Left lung (tissue), 10 donors: Measurements from ENCODE around the gene HORMAD2. TPM values are rescaled to one million over a fixed set of nuclear protein-coding genes. Genes with fewer than 3 reads are reported as not detected.

Experiments used
- ATAC-seq: fragments of 200-7000 bp; cut with Tn5 transposase; one replicate; pipeline ENCODE4 v1.9.1; 2020; ENCODE audit warnings: moderate library complexity
- DNase-seq, 4 donors: peaks; one replicate each; pipeline ENCODE4 v3.0.0-alpha.2; 2013 to 2020
- H3K27ac ChIP-seq, 2 donors: fragments of 200-600 bp; sonication (generic) in 1 of 2; one replicate each; pipeline versions ENCODE4 v1.5.0 to v1.8.0; 2020 to 2021
- H3K27me3 ChIP-seq, 2 donors: fragments of 200-600 bp; sonication (generic) in 1 of 2; one replicate each; pipeline versions ENCODE4 v1.5.0 to v1.8.0; 2020 to 2021
- H3K36me3 ChIP-seq, 2 donors: fragments of 200-600 bp; sonication (generic) in 1 of 2; one replicate each; pipeline versions ENCODE4 v1.5.0 to v1.8.0; 2020 to 2021
- H3K4me1 ChIP-seq, 2 donors: fragments of 200-600 bp; one replicate each; pipeline ENCODE4 v1.8.0; 2021
- H3K4me3 ChIP-seq, 2 donors: fragments of 200-600 bp; sonication (generic) in 1 of 2; one replicate each; pipeline versions ENCODE4 v1.5.0 to v1.8.0; 2020 to 2021; ENCODE audit warnings: mild to moderate bottlenecking in 1 of 2
- H3K9me3 ChIP-seq, 2 donors: fragments of 200-600 bp; sonication (generic) in 1 of 2; one replicate each; pipeline versions ENCODE4 v1.5.0 to v1.8.0; 2020 to 2021
- intact Hi-C, 2 donors: fragments of 100-400 bp; cut with DNase I; formaldehyde crosslinking; loops; one replicate each; pipeline versions ENCODE4 v1.11.2 to v1.14.2; 2022
- polyA plus RNA-seq, 6 donors: library from polyadenylated mRNA; unstranded; fragments of 120-200 nt; gene quantifications; one replicate each; pipeline ENCODE4 v1.2.1, GENCODE V29; 2013; ENCODE audit not compliant: insufficient read length in 6 of 6
- total RNA-seq, 2 donors: library from RNA; stranded (reverse); fragmentation: NEBNext Ultra II Directional; extraction: Animal tissue kit (Norgen Biotek cat#: 25700); gene quantifications; one replicate each; pipeline ENCODE4 v1.2.1, GENCODE V29; 2021
- TF ChIP-seq, protein P1 (sequence below), 2 donors: fragments of 200-600 bp; sonication (generic) in 1 of 2; IDR thresholded peaks; one replicate each; pipeline versions ENCODE4 v1.5.0 to v1.8.0; 2021; ENCODE audit warnings: antibody characterized with exemption in 2 of 2
- donor health status: DM: no; HTN: yes; CAD: no.
- donor health status: DM: no; HTN: no; CAD: no.

HORMAD2 gene
- total and polyA plus RNA-seq, 8 donors = 0.13 to 0.74 (median 0.20) TPM; not detected in 2

- H3K27ac ChIP-seq = no peak overlapping the region
- DNase-seq = no peak
- TF ChIP-seq, protein P1, sequence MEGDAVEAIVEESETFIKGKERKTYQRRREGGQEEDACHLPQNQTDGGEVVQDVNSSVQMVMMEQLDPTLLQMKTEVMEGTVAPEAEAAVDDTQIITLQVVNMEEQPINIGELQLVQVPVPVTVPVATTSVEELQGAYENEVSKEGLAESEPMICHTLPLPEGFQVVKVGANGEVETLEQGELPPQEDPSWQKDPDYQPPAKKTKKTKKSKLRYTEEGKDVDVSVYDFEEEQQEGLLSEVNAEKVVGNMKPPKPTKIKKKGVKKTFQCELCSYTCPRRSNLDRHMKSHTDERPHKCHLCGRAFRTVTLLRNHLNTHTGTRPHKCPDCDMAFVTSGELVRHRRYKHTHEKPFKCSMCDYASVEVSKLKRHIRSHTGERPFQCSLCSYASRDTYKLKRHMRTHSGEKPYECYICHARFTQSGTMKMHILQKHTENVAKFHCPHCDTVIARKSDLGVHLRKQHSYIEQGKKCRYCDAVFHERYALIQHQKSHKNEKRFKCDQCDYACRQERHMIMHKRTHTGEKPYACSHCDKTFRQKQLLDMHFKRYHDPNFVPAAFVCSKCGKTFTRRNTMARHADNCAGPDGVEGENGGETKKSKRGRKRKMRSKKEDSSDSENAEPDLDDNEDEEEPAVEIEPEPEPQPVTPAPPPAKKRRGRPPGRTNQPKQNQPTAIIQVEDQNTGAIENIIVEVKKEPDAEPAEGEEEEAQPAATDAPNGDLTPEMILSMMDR (IDR thresholded peaks at IDR 0.05) = no peak
- no peaks in the 10 kb centered on the region for H3K36me3 ChIP-seq
- H3K9me3 ChIP-seq = no peaks in the 10 kb centered on the region
- no peak for ATAC-seq
- no peak overlapping the region for H3K4me3 ChIP-seq
- H3K4me1 ChIP-seq = peaks cover 0 to 6% of the 10 kb centered on the region in 2 donors
- intact Hi-C loops = no loop called here
- no peaks in the 10 kb centered on the region for H3K27me3 ChIP-seq
Measured at GRCh38 chr22:30158744-30159500, 78.7 kb downstream of the HORMAD2 start.

GRCh38 chr22:30159561-30160353 is 79.5 kb downstream of the HORMAD2 start:
- H3K4me3 ChIP-seq = no peak overlapping the region
- ATAC-seq = peak; percentile 89
- peak overlapping the region in 1 of 2 donors; percentile 8 for H3K27ac ChIP-seq

DNA sequence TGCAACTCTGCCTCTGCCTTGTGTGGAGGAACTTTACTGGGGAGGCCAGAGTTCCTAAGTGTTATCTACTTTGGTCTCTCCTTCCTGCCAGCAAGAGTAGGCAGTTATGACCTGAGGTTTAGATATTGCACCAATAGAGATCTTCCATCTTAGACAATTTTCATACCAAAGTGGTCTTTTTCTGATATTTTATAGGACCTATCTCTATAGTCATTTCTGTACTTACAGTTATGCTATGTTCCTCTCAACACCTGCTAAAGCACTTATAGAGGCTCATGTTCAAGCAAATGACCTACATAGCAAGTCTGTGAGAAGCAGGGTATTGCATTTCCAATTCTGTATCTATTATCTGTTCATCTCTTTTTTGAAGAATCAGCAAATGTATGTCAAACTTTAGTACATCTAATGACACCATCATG is 80.8 kb downstream of the HORMAD2 start:
- peaks cover 0 to 6% of the 10 kb centered on the region in 2 donors for H3K4me1 ChIP-seq
- no peaks in the 10 kb centered on the region for H3K27me3 ChIP-seq
- no peak overlapping the region for H3K4me3 ChIP-seq
- H3K36me3 ChIP-seq = no peaks in the 10 kb centered on the region
- H3K27ac ChIP-seq = no peak overlapping the region
- intact Hi-C loops = no loop called here
- TF ChIP-seq, protein P1 (IDR thresholded peaks at IDR 0.05) = no peak
- no peaks in the 10 kb centered on the region for H3K9me3 ChIP-seq
- DNase-seq = no peak
- ATAC-seq = no peak

More at GRCh38 chr22:30159561-30160353, 79.5 kb downstream of the HORMAD2 start:
- Histone ChIP-seq H3K27me3 (no peaks in the 10 kb centered on the region), H3K9me3 (no peaks in the 10 kb centered on the region), H3K4me1 (peaks cover 0 to 6% of the 10 kb centered on the region in 2 donors), H3K36me3 (no peaks in the 10 kb centered on the region)
- intact Hi-C loops = no loop called here
- peak in 2 of 4 donors; percentile 61 to 80 for DNase-seq
- TF ChIP-seq, protein P1 (IDR thresholded peaks at IDR 0.05) = no peak

DNA sequence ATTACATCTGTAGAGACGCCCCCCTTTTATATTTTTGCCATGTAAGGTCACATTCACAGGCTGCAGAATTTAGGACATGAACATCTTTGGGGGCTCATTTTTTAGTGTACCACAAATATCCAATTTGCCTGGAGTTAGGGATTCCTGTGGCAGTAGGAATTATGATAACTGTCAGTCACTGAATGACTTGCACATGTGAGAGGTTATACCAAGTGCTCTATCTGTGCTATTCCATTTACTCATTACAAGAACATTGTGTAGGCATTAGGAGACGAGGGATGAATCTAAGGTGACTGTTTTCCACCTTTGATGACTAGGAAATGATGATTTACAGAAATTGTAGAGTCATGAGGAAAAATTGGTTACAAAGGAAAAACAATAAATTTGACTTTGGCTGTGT is 87.0 kb downstream of the HORMAD2 start:
- no peak overlapping the region for H3K4me3 ChIP-seq
- ATAC-seq (no peak), DNase-seq (no peak)
- no peaks in the 10 kb centered on the region for H3K36me3 ChIP-seq
- H3K4me1 ChIP-seq = no peaks in the 10 kb centered on the region
- no peak overlapping the region for H3K27ac ChIP-seq
- H3K27me3 ChIP-seq = no peaks in the 10 kb centered on the region
- H3K9me3 ChIP-seq = no peaks in the 10 kb centered on the region
- TF ChIP-seq, protein P1 (IDR thresholded peaks at IDR 0.05) = no peak
- intact Hi-C loops = no loop called here

GRCh38 chr22:30167734-30168133 is 87.5 kb downstream of the HORMAD2 start:
- Histone ChIP-seq H3K27me3 (no peaks in the 10 kb centered on the region), H3K4me3 (no peak overlapping the region), H3K27ac (no peak overlapping the region), H3K4me1 (no peaks in the 10 kb centered on the region), H3K36me3 (no peaks in the 10 kb centered on the region), H3K9me3 (no peaks in the 10 kb centered on the region)
- no peak for DNase-seq
- intact Hi-C loops = no loop called here
- ATAC-seq = no peak
- TF ChIP-seq, protein P1 (IDR thresholded peaks at IDR 0.05) = no peak
